ENCODE measurements around the gene YJEFN3.

DNA sequence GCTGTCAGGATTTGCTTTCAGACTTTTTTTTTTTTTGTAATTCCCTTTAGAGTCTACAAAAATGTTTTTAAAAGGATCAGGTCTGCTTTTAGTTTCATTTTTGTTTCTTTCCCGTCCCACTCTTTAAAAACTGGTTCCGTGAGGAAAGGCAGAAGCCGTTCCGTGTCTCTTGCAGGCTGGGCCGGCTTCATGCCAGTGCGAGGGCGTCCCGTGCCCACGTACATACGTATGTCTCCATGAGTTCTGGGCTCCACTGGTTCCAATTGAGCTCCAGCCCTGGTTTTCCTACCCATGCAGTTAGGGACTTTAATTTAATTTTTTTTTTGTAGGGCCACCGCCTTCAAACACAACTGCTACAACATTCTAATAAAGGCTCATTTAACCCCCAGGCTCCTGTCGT lies 22.1 kb upstream of the YJEFN3 start:
- TF ChIP-seq JAZF1 (CRISPR knock-in tag; IDR thresholded peaks at IDR 0.05) (no peak), FOXK1 (CRISPR knock-in tag; IDR thresholded peaks at IDR 0.05) (no peak), NR2C2 (CRISPR knock-in tag; IDR thresholded peaks at IDR 0.05) (no peak), ESRRA (CRISPR knock-in tag; IDR thresholded peaks at IDR 0.05; ENCODE audit: borderline replicate concordance) (no peak), HMGA2 (CRISPR knock-in tag; IDR thresholded peaks at IDR 0.05) (no peak), ZNF263 (CRISPR knock-in tag; IDR thresholded peaks at IDR 0.05; ENCODE audit: low read depth) (no peak), SP1 (CRISPR knock-in tag; conservative IDR thresholded peaks at IDR 0.05) (no peak)
- TF ChIP-seq, protein P1, sequence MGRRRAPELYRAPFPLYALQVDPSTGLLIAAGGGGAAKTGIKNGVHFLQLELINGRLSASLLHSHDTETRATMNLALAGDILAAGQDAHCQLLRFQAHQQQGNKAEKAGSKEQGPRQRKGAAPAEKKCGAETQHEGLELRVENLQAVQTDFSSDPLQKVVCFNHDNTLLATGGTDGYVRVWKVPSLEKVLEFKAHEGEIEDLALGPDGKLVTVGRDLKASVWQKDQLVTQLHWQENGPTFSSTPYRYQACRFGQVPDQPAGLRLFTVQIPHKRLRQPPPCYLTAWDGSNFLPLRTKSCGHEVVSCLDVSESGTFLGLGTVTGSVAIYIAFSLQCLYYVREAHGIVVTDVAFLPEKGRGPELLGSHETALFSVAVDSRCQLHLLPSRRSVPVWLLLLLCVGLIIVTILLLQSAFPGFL (CRISPR knock-in tag; IDR thresholded peaks at IDR 0.05; ENCODE audit: borderline replicate concordance): no peak
- TF ChIP-seq, protein P2, sequence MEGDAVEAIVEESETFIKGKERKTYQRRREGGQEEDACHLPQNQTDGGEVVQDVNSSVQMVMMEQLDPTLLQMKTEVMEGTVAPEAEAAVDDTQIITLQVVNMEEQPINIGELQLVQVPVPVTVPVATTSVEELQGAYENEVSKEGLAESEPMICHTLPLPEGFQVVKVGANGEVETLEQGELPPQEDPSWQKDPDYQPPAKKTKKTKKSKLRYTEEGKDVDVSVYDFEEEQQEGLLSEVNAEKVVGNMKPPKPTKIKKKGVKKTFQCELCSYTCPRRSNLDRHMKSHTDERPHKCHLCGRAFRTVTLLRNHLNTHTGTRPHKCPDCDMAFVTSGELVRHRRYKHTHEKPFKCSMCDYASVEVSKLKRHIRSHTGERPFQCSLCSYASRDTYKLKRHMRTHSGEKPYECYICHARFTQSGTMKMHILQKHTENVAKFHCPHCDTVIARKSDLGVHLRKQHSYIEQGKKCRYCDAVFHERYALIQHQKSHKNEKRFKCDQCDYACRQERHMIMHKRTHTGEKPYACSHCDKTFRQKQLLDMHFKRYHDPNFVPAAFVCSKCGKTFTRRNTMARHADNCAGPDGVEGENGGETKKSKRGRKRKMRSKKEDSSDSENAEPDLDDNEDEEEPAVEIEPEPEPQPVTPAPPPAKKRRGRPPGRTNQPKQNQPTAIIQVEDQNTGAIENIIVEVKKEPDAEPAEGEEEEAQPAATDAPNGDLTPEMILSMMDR (IDR thresholded peaks at IDR 0.05): no peak
